DMS114 treated with DMSO at 0.1 percent for 48 hours (cell line): Measurements from ENCODE around the gene PPP3CA.
A peak's percentile ranks its signal among the peaks of the same experiment; 100 is the strongest.

Experiments used
- DNase-seq: peaks from one replicate; lab custom pipeline; 2025; ENCODE audit not compliant: unreplicated experiment; lab: John Stamatoyannopoulos, UW

The PPP3CA gene

GRCh38 chr4:101347267-101347556 lies at the start of gene PPP3CA:
Gene PPP3CA, minus strand, starts transcription at chr4:101347526.
- no peak for DNase-seq

GRCh38 chr4:101393256-101393655 lies 45.9 kb upstream of the PPP3CA start:
- DNase-seq, result no peak

DNA sequence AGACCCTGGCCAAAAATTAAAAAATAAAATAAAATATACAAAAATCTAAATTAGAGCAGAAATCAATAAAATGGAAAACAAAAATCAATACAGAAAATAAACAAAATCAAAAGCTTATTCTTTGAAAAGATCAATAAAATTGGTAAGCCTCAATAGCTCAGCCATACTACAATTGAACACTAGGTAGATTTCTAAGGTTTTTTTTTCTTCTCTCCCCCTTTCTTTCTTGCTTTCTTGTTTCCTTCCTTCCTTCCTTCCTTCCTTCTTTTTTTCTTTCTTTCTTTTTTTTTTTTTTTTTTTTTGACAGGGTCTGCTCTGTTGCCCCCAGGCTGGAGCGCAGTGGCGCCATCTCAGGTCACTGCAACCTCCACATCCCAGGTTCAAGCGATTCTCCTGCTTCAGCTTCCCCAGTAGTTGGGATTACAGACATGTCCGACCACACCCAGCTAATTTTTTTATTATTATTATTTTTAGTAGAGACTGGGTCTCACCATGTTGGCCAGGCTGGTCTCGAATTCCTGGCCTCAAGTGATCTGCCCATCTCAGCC lies 23.4 kb upstream of the PPP3CA start:
- DNase-seq, result no peak

- DNase-seq, result no peak
These were observed 19.9 kb upstream of the PPP3CA start for GRCh38 chr4:101367201-101367600.

DNA sequence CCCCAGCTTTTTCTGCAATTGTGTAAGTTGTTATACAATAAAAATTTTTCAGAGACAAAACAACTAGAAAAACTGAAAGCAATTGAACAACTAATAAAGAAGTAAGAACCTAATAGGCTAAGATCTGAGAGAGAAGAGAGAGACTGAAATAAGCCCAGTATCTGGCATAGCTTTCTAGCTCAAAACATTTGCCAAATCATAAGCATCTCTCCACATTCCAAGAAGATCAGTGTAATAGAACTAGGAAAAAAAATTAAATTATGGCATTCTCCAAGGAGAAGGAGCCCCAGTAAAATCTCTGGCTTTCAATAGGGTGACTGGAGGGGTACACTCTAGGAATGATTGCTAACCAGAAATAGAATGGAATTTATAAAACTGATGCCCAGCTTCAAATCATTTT lies 19.0 kb upstream of the PPP3CA start:
- no peak for DNase-seq

DNA sequence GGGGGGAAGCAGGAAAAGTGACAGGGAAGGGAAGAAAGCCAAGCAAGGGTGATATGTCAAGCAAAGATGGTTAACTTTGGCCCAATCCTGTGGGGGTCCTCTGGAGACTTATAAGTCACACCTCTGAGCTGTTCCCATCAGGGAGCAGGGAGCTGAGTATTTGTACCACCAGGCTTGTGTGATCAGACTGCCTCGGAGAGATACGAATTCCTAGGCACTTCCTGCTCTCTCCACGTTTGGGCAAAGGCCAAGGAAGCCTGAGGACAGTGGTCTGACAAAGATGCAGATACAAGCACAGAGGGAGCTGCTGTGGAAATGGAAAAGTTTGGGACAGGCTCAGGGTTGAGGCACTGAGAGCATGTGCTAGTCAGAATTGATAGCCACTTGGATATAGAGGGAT lies 10.4 kb upstream of the PPP3CA start:
- no peak for DNase-seq

DNA sequence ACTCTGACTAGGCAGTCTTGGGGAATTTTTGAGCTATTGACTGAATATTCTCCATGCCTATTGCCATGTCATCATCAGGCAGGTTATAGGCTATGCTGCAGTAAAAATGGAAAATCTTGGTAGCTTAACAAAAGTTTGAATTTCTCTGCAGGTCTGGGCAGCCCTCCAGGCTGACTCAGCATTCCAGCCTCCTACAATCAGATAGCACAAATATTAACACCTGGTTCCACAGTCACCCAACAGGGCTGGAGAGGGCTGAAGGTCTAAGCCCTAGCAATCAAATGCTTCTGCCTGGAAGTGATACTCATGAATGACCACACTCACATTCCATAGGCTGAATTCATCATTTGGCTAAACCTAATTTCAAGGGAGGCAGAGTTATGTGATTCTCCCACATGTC lies 9.6 kb upstream of the PPP3CA start:
- no peak for DNase-seq

DNA sequence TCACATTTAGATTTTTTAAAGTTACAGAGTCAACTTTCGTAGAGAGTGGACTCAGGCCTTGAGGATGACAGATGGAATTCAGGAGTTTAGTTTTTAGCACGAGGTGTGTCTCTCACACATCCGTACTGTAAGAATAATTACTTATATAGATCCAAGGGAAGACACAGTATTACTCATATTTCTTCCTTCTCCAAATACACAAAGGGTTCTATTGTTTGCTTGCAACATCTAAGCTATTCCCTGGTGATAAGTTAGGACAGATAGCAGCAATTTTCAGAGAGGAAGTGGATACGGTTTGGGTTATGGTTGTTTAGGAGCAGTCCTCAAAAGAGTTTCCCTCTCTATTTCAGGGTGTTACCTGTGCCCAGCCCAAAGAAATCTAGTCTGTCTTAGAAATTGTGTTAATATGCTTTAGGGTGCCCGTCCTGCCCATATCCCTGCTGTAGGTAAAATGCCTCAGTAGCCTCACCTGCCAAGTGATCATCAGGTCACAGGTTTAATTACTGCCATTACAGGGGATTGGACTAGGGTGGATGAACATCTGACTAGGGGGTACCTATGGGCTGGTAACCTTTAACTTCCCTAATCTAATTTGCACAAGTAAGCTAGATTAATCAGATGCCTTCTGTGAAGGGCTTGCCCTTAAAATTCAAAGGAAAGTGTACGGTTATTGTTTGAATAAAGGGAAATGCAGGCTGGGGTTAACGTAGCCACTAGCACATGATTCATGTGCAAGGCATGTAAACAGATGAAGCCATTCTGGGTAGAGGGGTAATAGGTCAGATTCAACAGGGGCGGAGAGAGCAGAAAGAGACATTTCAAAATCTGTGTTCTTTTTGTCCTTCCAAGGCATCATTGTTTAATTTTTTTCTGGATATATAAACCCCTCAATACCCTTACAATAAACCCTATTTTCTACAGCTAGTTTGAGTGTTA lies 8.7 kb upstream of the PPP3CA start:
- DNase-seq, result no peak

- no peak for DNase-seq
These were observed 7.9 kb upstream of the PPP3CA start for GRCh38 chr4:101355246-101355645.

- DNase-seq, result no peak
These were observed 2.4 kb upstream of the PPP3CA start for GRCh38 chr4:101349801-101350064.

- no peak for DNase-seq
These were observed 1.9 kb upstream of the PPP3CA start for GRCh38 chr4:101348995-101349800.

- DNase-seq, result no peak
These were observed 1.1 kb upstream of the PPP3CA start for GRCh38 chr4:101348367-101348827.

DNA sequence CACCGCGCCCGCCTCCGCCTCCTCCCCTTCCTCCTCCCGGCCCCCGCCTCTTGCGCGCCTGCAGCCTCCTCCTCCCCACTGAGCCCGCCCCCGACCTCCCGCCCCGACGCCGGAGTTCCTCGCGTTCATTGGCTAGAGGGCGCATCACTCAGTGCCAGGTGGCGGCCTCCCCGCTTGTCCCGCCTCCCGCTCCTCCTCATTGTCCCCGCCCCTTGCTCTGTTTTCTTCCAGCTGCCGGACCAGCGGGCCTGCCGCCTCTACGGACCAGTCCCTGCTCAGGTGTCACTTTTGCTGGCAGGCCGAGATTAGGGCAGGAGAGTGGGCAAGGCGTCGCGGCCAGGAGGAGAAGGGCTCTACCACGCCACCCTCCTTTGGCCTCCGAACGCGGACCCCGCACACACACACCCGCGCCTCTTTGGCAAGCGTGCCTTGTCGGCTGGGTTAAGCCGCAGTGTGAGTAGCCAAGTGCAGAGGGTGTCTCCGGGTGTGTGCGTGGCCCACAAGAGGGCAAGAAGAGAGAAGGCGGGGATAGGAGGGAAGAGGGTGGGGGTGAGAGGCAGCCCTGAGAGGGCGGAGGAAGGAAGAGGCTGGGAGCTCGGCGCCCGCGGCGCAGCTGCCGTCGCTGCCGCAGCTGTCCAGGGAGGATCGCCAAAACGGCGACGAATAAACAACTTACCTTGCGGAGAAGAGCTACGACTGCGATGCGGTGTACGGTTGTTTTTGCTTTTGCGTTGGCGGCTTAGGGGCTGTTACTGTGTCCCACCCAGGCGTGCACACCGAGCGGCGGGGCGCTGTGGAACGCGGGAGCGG lies 436 bp upstream of the PPP3CA start:
- peak; percentile 75 for DNase-seq

- no peak for DNase-seq
These were observed 717 bp downstream of the PPP3CA start for GRCh38 chr4:101346351-101347266.

GRCh38 chr4:101345596-101346350 lies 1.6 kb downstream of the PPP3CA start:
- peak; percentile 2 for DNase-seq

DNA sequence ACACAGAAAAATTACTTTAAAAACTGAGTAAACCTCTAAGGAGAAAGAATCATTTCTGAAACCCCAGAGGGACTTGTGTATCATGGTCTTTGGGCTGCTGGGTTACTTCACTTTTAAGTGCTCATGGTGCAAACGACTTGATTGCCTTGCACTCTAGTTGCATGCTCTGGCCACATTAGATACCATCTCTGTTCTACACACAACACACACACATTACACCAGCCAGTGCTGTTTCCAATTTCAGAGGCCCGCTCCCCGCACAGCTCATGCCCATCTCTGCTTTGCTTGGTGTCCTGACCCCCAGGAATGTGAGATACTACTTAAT lies 2.1 kb downstream of the PPP3CA start:
- no peak for DNase-seq

DNA sequence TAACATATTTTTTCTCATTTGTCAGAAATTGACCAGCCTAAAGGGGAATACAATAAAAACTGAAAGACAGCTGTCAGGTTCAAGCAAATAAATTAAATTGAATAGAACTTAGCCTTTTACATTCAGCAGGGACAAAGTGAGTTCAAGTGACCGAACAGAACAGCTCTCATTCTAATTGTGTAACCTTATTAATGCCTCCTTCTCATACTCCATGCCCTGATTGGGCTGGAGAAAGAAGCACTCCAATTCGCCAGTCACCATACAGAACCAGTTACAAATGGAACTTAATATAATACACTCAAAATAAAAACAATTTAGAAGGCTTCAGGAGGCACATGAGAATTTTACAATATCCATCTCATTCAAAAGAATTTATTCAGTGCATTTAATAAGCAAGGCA lies 8.0 kb downstream of the PPP3CA start:
- no peak for DNase-seq

- DNase-seq, result no peak
These were observed 9.6 kb downstream of the PPP3CA start for GRCh38 chr4:101337688-101338087.

DNA sequence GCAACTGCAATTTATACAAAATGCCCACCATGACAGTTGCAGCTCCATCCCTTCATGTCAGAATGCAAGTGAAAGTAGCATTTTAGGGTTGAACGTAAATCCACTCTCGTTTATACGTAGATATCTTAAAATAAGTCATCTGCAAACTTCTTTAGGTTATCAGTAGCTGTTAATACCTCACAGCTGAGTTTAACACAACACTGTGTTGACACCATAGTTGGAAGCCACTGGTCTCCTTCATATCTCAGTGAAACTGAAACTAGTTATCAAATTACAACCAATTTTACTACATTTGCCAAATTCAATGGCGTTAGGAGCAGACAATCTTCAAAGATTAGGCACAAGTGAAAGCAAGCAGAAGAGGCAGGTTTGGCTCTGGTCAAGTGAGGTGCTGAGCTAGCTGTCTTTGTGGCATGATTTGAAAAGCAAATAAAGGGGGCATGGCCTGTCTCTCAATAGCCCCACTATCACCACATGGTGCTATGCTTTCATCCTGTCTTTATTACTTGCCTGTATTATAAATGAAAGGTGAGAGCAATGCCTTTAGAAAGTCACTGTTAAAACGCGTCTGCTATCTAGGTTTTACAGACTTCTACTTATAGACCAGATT lies 12.3 kb downstream of the PPP3CA start:
- no peak for DNase-seq
